Measurements from ENCODE around the gene PRKAG1.

DNA sequence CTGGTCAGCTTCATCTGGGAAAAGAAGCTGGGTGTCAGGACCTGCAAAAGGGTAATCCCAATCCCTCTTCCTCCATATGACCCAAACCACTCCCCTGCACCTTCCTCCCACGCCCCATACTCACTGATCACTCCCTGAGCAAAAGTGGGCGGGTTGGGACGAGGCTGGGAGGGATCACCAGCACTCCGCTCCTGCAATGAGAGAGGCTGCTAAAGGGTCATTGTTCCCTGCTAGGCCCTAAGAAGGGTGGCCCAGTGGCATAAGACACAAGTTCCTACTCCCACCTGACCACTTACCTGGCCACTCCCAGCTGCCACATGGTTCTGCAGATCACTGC, 15.7 kb upstream of the PRKAG1 start:
- no peak for TF ChIP-seq POLR2A (IDR thresholded peaks at IDR 0.05)
- TF ChIP-seq, protein P1, sequence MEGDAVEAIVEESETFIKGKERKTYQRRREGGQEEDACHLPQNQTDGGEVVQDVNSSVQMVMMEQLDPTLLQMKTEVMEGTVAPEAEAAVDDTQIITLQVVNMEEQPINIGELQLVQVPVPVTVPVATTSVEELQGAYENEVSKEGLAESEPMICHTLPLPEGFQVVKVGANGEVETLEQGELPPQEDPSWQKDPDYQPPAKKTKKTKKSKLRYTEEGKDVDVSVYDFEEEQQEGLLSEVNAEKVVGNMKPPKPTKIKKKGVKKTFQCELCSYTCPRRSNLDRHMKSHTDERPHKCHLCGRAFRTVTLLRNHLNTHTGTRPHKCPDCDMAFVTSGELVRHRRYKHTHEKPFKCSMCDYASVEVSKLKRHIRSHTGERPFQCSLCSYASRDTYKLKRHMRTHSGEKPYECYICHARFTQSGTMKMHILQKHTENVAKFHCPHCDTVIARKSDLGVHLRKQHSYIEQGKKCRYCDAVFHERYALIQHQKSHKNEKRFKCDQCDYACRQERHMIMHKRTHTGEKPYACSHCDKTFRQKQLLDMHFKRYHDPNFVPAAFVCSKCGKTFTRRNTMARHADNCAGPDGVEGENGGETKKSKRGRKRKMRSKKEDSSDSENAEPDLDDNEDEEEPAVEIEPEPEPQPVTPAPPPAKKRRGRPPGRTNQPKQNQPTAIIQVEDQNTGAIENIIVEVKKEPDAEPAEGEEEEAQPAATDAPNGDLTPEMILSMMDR (IDR thresholded peaks at IDR 0.05), result no peak

All from heart left ventricle (tissue), 13 donors.